RWPE1 (cell line): Measurements from ENCODE around the gene PDE11A.

Source experiments
- CTCF ChIA-PET: fragments of 350-600 bp; sonication (Branson Sonifier 250); formaldehyde crosslinking; extraction: SDS; loops from one replicate; lab custom pipeline; 2021; lab: Yijun Ruan, JAX
- POLR2A ChIA-PET: fragments of 400-600 bp; formaldehyde crosslinking; extraction: SDS; loops from one replicate; lab custom pipeline; 2020; ENCODE audit warnings: antibody characterized with exemption; ENCODE audit not compliant: low non-redundant PET; lab: Yijun Ruan, JAX
- DNase-seq: peaks from one replicate; pipeline ENCODE4 v3.0.0; 2012; ENCODE audit warnings: low spot score
- H3K27ac ChIP-seq: fragments of 450-650 bp; 2 replicates; pipeline ENCODE4 v1.5.1; 2017
- TF ChIP-seq, protein P1 (sequence below): fragments of 450-650 bp; conservative IDR thresholded peaks from 2 replicates; pipeline ENCODE4 v1.5.1; 2017; ENCODE audit warnings: low read depth, mild to moderate bottlenecking

The PDE11A gene

GRCh38 chr2:177882501-177882900 lies 190.1 kb downstream of the PDE11A start:
- DNase-seq, result no peak
- H3K27ac ChIP-seq, result no peak overlapping the region
- POLR2A ChIA-PET, result no interaction called here
- CTCF ChIA-PET, result interaction anchor here (0.7 to 0.9 kb wide), 2 partner anchors 17 to 523 kb away, joined by 3 to 6 read pairs; no protein-coding TSS in a partner anchor
- TF ChIP-seq, protein P1, sequence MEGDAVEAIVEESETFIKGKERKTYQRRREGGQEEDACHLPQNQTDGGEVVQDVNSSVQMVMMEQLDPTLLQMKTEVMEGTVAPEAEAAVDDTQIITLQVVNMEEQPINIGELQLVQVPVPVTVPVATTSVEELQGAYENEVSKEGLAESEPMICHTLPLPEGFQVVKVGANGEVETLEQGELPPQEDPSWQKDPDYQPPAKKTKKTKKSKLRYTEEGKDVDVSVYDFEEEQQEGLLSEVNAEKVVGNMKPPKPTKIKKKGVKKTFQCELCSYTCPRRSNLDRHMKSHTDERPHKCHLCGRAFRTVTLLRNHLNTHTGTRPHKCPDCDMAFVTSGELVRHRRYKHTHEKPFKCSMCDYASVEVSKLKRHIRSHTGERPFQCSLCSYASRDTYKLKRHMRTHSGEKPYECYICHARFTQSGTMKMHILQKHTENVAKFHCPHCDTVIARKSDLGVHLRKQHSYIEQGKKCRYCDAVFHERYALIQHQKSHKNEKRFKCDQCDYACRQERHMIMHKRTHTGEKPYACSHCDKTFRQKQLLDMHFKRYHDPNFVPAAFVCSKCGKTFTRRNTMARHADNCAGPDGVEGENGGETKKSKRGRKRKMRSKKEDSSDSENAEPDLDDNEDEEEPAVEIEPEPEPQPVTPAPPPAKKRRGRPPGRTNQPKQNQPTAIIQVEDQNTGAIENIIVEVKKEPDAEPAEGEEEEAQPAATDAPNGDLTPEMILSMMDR, result no peak

- H3K27ac ChIP-seq, result no peak overlapping the region
- ChIA-PET POLR2A (no interaction called here), CTCF (interaction anchor here (0.9 kb wide), 1 partner anchor 18 kb away, joined by 6 read pairs; no protein-coding TSS in a partner anchor)
- no peak for DNase-seq
- TF ChIP-seq, protein P1, result no peak
These were observed 190.7 kb downstream of the PDE11A start for GRCh38 chr2:177881921-177882320.

DNA sequence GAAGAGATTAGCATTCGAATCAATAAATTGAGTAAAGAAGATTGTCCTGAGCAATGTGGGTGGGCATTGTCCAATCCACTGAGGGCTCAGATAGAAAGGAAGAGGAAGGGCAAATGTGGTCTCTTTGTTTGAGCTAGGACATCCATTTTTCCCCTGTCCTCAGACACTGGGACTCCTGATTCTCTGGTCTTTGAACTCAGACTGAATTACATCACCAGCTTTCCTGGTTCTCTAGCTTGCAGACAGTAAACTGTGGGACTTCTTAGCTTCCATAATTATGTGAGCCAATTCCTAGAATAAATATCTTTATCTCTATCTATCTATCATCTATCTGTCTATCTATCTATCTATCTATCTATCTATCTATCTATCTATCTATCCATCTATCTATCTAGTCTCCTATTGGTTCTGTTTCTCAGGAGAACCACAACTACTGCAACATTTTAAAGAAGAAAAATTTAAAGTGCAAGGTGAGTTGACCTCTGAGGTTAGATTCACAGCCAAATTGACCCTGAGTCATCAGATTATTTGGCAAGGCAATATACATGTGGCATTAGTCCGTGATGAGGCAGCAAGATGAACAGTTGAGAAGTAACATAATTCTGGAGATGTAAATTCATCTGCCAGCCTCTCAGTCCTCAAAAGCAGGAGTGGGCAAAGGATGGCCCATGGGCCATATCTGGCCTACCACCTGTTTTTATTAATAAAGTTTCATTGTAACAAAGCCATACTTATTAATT lies 191.4 kb downstream of the PDE11A start:
- ChIA-PET CTCF (no interaction called here), POLR2A (no interaction called here)
- no peak overlapping the region for H3K27ac ChIP-seq
- TF ChIP-seq, protein P1, result no peak
- no peak for DNase-seq

DNA sequence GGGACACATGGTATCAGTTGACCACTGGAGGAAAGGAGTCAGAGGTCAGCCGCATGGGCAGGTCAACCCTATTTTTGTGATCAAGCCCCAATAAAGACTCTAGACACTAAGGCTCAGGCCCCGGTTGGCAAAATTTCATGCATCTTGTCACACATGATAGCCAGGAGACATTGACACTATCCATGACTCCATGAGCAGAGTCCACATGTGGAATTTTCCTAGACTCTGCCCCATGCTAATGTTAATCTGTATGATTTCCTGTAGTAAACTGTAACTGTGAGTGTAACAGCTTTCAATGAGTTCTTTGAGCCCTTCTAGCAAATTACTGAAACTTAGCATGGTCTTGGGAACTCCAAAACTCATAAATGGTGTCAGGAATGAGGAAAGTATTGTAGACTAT lies 192.3 kb downstream of the PDE11A start:
- DNase-seq, result no peak
- TF ChIP-seq, protein P1, result no peak
- no peak overlapping the region for H3K27ac ChIP-seq
- POLR2A ChIA-PET, result no interaction called here
- CTCF ChIA-PET, result no interaction called here

GRCh38 chr2:177876950-177877349 lies 195.6 kb downstream of the PDE11A start:
- POLR2A ChIA-PET, result no interaction called here
- CTCF ChIA-PET, result interaction anchor here (0.6 kb wide), 1 partner anchor 885 kb away, joined by 7 read pairs; no protein-coding TSS in a partner anchor
- TF ChIP-seq, protein P1, result no peak
- no peak overlapping the region for H3K27ac ChIP-seq
- no peak for DNase-seq

DNA sequence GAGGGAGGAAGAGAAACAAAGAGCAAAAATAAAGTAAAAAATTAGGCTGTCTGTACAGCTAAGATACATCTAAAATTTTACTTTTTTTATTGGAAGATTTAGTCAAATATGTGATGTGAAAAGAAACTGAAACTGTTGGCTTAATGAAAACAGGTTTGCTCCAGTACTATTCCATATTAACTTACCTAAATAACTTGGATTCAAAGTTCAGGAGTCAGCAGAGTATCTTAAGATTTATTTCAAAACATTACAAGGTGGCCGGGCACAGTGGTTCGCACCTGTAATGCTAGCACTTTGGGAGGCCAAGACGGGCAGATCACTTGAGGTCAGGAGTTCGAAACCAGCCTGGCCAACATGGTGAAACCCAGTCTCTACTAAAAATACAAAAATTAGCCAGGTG lies 197.9 kb downstream of the PDE11A start:
- no peak for DNase-seq
- TF ChIP-seq, protein P1, result no peak
- H3K27ac ChIP-seq, result no peak overlapping the region
- POLR2A ChIA-PET, result no interaction called here
- CTCF ChIA-PET, result no interaction called here
